ENCODE data around the gene ISX. TPM values are rescaled to one million over a fixed set of nuclear protein-coding genes. Genes with fewer than 3 reads are reported as not detected.

Gene ISX
- total RNA-seq, 1 donor from 2014 or later, result not detected

DNA sequence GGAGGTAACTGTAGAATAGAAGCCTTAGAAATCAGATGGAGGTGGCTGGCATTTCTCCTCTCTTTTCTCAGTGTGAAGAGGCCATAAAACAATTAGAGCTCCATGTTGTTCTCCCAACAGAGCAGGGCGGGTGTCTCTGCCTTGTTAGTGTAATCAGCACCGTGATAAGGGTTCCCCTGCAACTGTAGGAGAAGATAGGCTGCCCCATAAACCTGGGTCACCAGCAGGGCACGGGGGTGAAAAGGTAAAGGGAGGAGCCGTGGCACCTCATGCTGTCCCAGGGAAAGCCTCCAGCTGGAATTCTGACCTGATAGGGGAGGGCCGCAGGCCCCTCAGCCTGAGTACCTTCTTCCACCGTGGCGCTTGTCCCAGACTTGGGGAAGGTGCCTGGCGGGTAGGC is 68.7 kb downstream of the ISX start:
- DNase-seq (no peak), ATAC-seq (ENCODE audit: poor library complexity) (peak; percentile 71)
- intact Hi-C loops (cut with DNase I), result no loop called here

DNA sequence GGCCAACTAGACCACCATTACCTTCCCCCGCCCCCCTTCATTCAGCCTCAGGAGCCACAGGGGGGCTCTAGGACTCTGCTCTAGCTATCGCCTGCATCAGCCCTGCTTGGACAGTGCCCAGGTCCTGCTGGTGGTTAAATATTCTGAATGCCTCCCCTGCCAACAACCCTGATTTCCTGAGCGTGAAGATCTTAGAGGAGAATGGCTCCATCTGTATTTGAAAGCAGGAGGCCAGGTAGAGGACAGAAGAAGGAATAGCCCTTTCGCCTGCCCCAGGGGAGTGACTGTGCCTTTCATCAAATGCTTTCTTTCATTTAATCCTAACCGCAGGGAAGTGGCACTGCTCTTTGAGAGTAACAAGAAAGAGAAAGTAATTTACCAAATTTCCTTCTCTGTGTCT is 69.2 kb downstream of the ISX start:
- DNase-seq (no peak), ATAC-seq (ENCODE audit: poor library complexity) (no peak)
- intact Hi-C loops (cut with DNase I), result no loop called here

Other genes starting within 250 kb of the ISX start
- gene HMGXB4, start 191.3 kb downstream of the ISX start, total RNA-seq, result 7.5 TPM
- 68.6 TPM for gene TOM1, start 233.7 kb downstream of the ISX start, total RNA-seq